IPS-15b (cell line): ENCODE data around the gene ICOS.

Experiments used
- H3K27me3 ChIP-seq: one replicate; pipeline ENCODE4 v1.6.1; 2013; ENCODE audit warnings: low read length; ENCODE audit not compliant: control insufficient read depth, insufficient read depth
- H3K36me3 ChIP-seq: one replicate; pipeline ENCODE4 v1.6.1; 2013; ENCODE audit warnings: low read length; ENCODE audit not compliant: control insufficient read depth, insufficient read depth
- H3K4me1 ChIP-seq: one replicate; pipeline ENCODE4 v1.6.1; 2013; ENCODE audit warnings: mild to moderate bottlenecking, low read length; ENCODE audit not compliant: control insufficient read depth, insufficient read depth
- H3K4me3 ChIP-seq: one replicate; pipeline ENCODE4 v1.5.1; 2013; ENCODE audit warnings: low read depth, low read length
- H3K9ac ChIP-seq: one replicate; pipeline ENCODE4 v1.6.1; 2013; ENCODE audit warnings: low read depth, mild to moderate bottlenecking, low read length
- H3K9me3 ChIP-seq: one replicate; pipeline ENCODE4 v1.6.1; 2013; ENCODE audit warnings: mild to moderate bottlenecking, low read length; ENCODE audit not compliant: control insufficient read depth, insufficient read depth

Gene ICOS, protein sequence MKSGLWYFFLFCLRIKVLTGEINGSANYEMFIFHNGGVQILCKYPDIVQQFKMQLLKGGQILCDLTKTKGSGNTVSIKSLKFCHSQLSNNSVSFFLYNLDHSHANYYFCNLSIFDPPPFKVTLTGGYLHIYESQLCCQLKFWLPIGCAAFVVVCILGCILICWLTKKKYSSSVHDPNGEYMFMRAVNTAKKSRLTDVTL

DNA sequence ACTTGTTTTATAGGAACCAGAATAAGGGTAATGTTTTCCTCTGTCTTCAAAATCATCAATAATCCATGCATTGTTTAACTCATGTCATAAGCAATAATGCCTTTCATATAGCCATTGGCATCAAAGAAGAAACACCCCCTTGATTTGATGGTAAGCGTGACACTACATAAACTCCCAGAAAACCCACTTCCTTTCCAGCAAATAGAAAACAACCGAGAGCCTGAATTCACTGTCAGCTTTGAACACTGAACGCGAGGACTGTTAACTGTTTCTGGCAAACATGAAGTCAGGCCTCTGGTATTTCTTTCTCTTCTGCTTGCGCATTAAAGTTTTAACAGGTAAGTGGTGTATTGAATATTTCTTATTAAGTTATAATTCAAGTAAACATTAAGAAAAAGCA is at the start of gene ICOS:
Gene ICOS (plus strand): TSS at position 229 of the 400 bp plus-strand sequence. CDS start 52 bp downstream, at position 281.
- no peak within 1 kb of the TSS for H3K9ac ChIP-seq
- H3K9me3 ChIP-seq: no peaks in the 10 kb centered on the region
- H3K4me1 ChIP-seq: peaks cover 4% of the 10 kb centered on the region
- H3K4me3 ChIP-seq: no peak within 1 kb of the TSS
- H3K36me3 ChIP-seq: no peaks in the 10 kb centered on the region
- no peaks in the 10 kb centered on the region for H3K27me3 ChIP-seq

DNA sequence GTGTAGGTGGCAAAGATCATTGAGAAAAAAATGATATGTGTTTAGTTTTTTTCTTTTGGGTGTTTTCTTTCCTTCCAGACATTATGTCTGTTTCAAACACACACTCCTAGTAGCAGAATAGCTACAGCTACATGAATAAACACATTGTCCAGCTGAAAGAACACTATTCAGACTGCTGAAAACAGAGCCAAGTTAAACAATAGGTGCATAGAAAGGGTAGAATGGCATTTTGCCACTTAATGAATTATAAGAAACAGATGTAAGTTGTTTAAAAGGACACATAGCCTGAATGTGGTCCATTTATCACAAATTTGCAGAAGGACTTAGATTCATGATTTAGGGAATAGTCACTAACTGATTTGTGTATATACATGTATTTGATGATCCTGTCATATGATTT is 48.9 kb upstream of the ICOS start:
- H3K9me3 ChIP-seq: no peaks in the 10 kb centered on the region
- no peak overlapping the region for H3K4me3 ChIP-seq
- H3K36me3 ChIP-seq: no peaks in the 10 kb centered on the region
- H3K4me1 ChIP-seq: no peaks in the 10 kb centered on the region
- H3K9ac ChIP-seq: no peak overlapping the region
- no peaks in the 10 kb centered on the region for H3K27me3 ChIP-seq

DNA sequence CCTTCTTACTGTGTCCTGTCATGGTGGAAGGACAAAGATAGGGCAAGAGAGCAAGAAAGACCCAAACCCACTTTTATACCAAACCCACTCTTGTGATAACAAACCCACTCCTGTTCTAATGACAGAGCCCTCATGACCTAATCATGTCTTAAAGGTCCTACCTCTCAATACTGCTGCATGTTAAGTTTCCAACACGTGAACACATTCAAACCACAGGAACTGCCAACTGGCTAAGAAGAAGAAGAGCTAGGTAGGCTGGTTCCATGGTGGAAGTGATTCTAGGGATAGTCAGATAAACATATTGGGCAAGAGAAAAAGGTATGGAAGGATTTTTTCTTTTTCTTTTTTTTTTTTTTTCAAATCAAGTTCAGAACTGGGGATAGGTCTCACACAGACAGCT is 47.0 kb upstream of the ICOS start:
- H3K4me1 ChIP-seq: no peaks in the 10 kb centered on the region
- no peaks in the 10 kb centered on the region for H3K27me3 ChIP-seq
- no peaks in the 10 kb centered on the region for H3K9me3 ChIP-seq
- no peaks in the 10 kb centered on the region for H3K36me3 ChIP-seq
- H3K4me3 ChIP-seq: no peak overlapping the region
- H3K9ac ChIP-seq: no peak overlapping the region

DNA sequence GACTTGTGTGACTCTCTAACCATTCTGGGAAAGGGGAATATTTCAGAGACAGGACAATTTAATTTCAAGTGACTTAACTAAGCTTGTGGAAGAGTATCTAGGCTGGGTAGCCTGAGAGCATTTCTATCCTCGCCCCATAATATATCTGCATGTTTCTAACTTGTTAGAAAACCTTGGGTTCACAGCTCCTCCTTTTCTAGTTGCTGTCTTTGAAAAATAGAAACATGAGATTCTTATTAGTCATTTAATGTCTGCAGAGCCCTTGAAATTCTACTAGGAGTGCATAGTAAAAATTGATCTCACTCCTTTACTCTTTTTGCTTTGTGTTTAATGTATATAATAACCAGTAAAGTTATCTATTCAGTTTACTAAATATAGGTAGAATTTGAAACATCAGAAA is 46.6 kb upstream of the ICOS start:
- Histone ChIP-seq H3K9ac (no peak overlapping the region), H3K36me3 (no peaks in the 10 kb centered on the region), H3K4me3 (no peak overlapping the region), H3K9me3 (no peaks in the 10 kb centered on the region), H3K27me3 (no peaks in the 10 kb centered on the region), H3K4me1 (no peaks in the 10 kb centered on the region)

DNA sequence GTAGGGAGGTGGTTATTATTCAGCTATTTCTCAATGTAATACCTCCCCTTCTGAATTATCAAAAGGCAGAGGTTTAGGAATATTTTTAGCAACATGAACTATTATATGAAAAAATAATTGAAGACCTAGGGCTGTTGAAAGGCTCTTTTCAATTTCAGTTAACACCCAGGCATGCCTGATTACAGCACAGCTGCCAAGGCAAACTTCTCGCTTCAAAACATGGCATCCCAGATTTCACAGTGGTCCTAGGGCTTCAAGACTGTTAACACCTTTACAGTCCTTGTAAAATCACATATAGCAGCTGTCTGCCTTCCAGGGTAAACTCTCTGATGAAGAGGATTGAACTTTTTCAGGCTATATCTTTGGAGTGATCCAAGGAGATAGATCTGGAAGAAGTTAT is 45.8 kb upstream of the ICOS start:
- Histone ChIP-seq H3K36me3 (no peaks in the 10 kb centered on the region), H3K27me3 (no peaks in the 10 kb centered on the region), H3K4me3 (no peak overlapping the region), H3K9me3 (no peaks in the 10 kb centered on the region), H3K4me1 (no peaks in the 10 kb centered on the region), H3K9ac (no peak overlapping the region)

DNA sequence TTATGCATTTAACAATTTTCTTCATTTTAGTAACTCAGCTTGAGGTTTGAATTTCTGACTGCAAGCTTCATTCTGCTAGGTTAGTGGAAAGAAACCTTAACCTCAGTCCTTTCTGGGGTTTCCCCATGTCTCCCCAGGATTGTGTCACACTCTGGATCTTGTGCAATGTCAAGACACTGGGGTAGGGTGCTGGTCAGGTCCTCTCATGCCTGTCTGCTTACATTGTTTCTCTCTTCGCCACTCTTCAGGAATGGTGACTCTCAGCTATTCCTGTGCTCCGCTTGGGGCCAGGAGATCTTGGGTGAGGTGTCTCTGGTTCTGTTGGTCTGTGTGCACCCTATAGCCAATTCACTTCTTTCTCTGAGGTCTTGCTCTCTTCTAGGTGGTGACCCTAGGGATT is 45.1 kb upstream of the ICOS start:
- no peaks in the 10 kb centered on the region for H3K4me1 ChIP-seq
- H3K36me3 ChIP-seq: no peaks in the 10 kb centered on the region
- H3K9me3 ChIP-seq: no peaks in the 10 kb centered on the region
- H3K4me3 ChIP-seq: no peak overlapping the region
- H3K9ac ChIP-seq: no peak overlapping the region
- H3K27me3 ChIP-seq: no peaks in the 10 kb centered on the region

DNA sequence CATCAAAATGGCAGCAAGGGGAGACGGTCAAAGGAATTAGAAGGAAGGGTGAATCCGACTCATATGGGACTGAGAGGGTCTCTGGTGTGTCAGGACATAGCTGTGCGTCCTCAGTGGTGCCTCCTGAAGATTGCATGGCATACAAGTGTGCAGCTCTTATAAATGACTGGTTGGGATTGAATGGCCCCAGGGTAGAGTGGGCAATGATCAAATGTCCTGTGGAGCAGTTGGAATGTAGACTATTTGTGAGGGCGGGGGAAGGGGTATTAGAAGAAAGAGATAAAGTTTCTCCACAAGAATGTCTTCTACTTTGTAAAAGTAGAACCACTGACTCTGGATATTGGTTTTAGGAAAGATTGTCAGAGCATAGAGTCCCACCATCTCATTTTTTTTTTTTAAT is 44.4 kb upstream of the ICOS start:
- Histone ChIP-seq H3K9me3 (no peaks in the 10 kb centered on the region), H3K4me1 (no peaks in the 10 kb centered on the region), H3K27me3 (no peaks in the 10 kb centered on the region), H3K4me3 (no peak overlapping the region), H3K9ac (no peak overlapping the region), H3K36me3 (no peaks in the 10 kb centered on the region)

DNA sequence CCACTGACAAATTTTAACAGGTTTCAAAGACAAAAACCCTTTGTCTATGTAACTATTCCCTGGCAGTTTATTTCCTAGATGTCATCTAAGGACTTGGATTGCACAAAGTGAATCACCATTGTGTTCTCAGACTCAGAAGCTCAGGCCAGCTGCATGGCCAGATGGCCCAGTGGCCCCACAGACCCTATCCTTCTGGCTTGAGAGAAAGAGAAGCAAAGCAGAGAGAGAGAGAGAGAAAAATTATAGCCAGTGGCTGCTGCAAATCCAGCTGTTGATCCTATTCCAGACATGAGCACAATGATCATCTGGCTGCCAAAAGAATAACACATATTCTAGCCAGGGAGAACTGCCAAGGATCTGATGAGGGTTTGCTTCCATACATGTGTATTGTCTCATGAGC is 43.2 kb upstream of the ICOS start:
- Histone ChIP-seq H3K9me3 (no peaks in the 10 kb centered on the region), H3K36me3 (no peaks in the 10 kb centered on the region), H3K27me3 (no peaks in the 10 kb centered on the region), H3K4me1 (no peaks in the 10 kb centered on the region), H3K4me3 (no peak overlapping the region), H3K9ac (no peak overlapping the region)

DNA sequence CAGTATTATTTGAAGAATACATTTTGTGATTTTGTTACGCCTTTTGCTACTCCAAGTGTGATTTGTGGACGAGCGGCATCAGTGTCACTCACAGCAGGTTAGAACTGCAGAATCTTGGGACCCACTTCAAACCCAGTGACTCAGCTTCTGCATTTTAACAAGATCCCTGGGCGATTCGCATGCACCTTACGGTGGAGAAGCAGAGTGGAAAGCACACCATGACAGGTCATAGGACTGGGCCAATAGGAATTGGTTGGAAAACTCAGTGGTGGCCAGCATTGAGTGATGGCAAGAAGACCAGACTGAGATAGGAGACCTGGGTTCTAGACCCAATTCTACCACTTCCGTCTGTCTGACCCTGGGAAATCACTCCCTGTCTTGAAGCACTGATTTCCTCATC is 42.7 kb upstream of the ICOS start:
- Histone ChIP-seq H3K9ac (no peak overlapping the region), H3K4me3 (no peak overlapping the region), H3K4me1 (no peaks in the 10 kb centered on the region), H3K36me3 (no peaks in the 10 kb centered on the region), H3K9me3 (no peaks in the 10 kb centered on the region), H3K27me3 (no peaks in the 10 kb centered on the region)

DNA sequence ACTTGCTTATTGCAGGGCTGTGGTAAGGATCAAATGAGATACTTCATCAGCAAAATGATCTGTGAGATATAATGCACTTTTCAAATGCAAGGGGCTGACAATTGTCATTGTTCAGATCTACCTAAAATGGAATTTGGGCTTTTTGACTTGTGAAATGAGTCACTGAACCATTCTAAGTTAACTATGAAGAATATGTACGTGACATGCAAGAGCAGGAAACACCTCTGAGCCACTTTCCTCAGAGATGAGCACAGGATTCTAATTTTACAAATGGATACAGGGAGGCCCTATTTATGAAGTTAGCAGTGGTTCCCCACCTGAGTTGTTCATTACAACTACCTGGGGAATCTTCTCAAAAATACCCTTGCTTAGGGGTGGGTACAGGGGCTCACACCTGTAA is 42.3 kb upstream of the ICOS start:
- Histone ChIP-seq H3K9ac (no peak overlapping the region), H3K27me3 (no peaks in the 10 kb centered on the region), H3K9me3 (no peaks in the 10 kb centered on the region)

DNA sequence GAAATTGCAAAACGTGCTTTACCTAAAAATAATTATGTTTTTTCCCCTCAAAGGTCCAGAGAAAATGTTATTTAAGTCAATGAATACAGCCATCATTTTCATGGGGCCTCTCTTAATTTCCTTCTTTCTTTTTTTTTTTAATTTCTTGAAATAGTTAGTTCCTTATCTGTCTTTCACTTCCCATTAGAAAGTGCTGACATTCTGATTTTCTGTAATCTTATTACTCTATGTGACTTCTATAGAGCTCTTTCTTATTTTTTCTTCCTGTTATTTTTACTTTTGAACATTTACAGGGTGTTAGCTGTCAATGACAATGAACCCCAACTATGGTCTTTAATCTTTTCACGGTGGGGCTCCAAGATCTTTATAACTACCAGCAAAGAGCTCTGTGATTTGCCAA is 39.0 kb upstream of the ICOS start:
- Histone ChIP-seq H3K27me3 (no peaks in the 10 kb centered on the region), H3K9me3 (no peaks in the 10 kb centered on the region), H3K9ac (no peak overlapping the region), H3K4me1 (no peaks in the 10 kb centered on the region), H3K4me3 (no peak overlapping the region), H3K36me3 (no peaks in the 10 kb centered on the region)

More for the DNA sequence above, 42.3 kb upstream of the ICOS start:
- no peak overlapping the region for H3K4me3 ChIP-seq
- no peaks in the 10 kb centered on the region for H3K4me1 ChIP-seq
- H3K36me3 ChIP-seq: no peaks in the 10 kb centered on the region

DNA sequence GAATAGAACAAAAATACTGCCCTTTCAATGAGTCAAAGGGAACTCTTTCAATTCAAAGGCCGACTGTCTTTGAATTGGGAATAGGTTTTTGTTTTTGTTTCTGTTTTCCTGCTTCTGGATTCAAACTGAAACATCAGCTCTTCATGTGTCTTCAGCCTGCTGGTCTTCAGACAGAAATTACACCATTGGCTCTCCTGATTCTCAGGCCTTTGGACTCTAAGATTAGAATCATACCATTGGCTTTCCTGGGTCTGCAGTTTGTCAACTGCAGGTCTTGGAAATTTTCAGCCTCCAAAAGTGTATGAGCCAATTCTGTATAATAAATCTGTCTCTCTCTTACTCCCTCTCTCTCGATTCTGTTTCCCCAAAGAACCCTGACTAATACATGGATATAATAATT is 37.9 kb upstream of the ICOS start:
- Histone ChIP-seq H3K4me1 (no peaks in the 10 kb centered on the region), H3K27me3 (no peaks in the 10 kb centered on the region), H3K36me3 (no peaks in the 10 kb centered on the region), H3K9me3 (no peaks in the 10 kb centered on the region), H3K9ac (no peak overlapping the region), H3K4me3 (no peak overlapping the region)
